Gastroesophageal sphincter (tissue), 3 donors: ENCODE data around the gene TMPRSS3.

Experiments used
- CTCF ChIP-seq, 4 experiments: fragments of 200-600 bp in 2 of 4; fragments of 450-650 bp in 2 of 4; sonication (generic) in 1 of 4; IDR thresholded peaks; one replicate each; pipeline ENCODE4 v1.5.1; 2017 to 2019; ENCODE audit warnings: antibody characterized with exemption in 4 of 4, mild to moderate bottlenecking in 2 of 4, moderate library complexity in 2 of 4
- EP300 ChIP-seq: sonication (generic); formaldehyde crosslinking; IDR thresholded peaks from one replicate; pipeline ENCODE4 v1.6.1; 2017; ENCODE audit warnings: antibody characterized with exemption, mild to moderate bottlenecking
- POLR2A ChIP-seq, 2 donors: fragments of 450-650 bp; IDR thresholded peaks; one replicate each; pipeline ENCODE4 v1.6.1; 2017; ENCODE audit warnings: antibody characterized with exemption in 2 of 2, mild to moderate bottlenecking in 2 of 2, moderate library complexity in 1 of 2
- POLR2AphosphoS5 ChIP-seq: sonication (generic); formaldehyde crosslinking; IDR thresholded peaks from one replicate; pipeline ENCODE4 v1.6.1; 2017; ENCODE audit warnings: antibody characterized with exemption

- TF ChIP-seq CTCF (IDR thresholded peaks at IDR 0.05) (no peak), POLR2AphosphoS5 (no peak), POLR2A (IDR thresholded peaks at IDR 0.05) (no peak), EP300 (no peak)
Measured at GRCh38 chr21:42430521-42430920, 34.7 kb upstream of the TMPRSS3 start.
